ENCODE data around the gene COMT.

Gene COMT

GRCh38 chr22:20008221-20008995 is 66.8 kb downstream of the COMT start:
- no peak overlapping the region for H2AFZ ChIP-seq (ENCODE audit: low read length)
- H4K8ac ChIP-seq (ENCODE audit: low read depth, low read length), result no peak overlapping the region
- H3K4me2 ChIP-seq (ENCODE audit: insufficient read depth, low read length, poor library complexity, severe bottlenecking), result no peak overlapping the region
- peaks cover 5% of the 10 kb centered on the region for H3K79me1 ChIP-seq (ENCODE audit: low read depth, low read length)
- peak overlapping the region; percentile 61 for H2BK15ac ChIP-seq (ENCODE audit: low read length)
- H3K4ac ChIP-seq (ENCODE audit: low read length), result no peak overlapping the region
- H4K91ac ChIP-seq (ENCODE audit: low read depth, low read length, poor library complexity), result no peak overlapping the region
- H3K23ac ChIP-seq (ENCODE audit: low read depth, low read length, poor library complexity), result peak overlapping the region; percentile 62
- H3K36me3 ChIP-seq (replicated peaks in 1 of 2; ENCODE audit: control insufficient read depth in 2 of 2, insufficient read depth in 2 of 2, low read length in 2 of 2), result no peaks in the 10 kb centered on the region
- no peak overlapping the region for H3K4me3 ChIP-seq (ENCODE audit: low read length in 2 of 2)
- H3K9ac ChIP-seq (ENCODE audit: low read depth, low read length, poor library complexity), result no peak overlapping the region
- H2BK120ac ChIP-seq (ENCODE audit: low read depth, low read length), result no peak overlapping the region
- peak overlapping the region; percentile 42 for H3K18ac ChIP-seq (ENCODE audit: low read length)
- H3K4me1 ChIP-seq (ENCODE audit: control insufficient read depth in 2 of 2, insufficient read depth in 1 of 2, low read depth in 1 of 2, low read length in 2 of 2), result peaks cover 3 to 7% of the 10 kb centered on the region in 2 donors
- H3K9me3 ChIP-seq (replicated peaks in 1 of 2; ENCODE audit: control insufficient read depth in 2 of 2, insufficient read depth in 1 of 2, low read depth in 1 of 2, low read length in 2 of 2), result peaks cover 2 to 18% of the 10 kb centered on the region in 2 donors
- no peak overlapping the region for H2AK5ac ChIP-seq (ENCODE audit: low read depth, low read length)
- no peak overlapping the region for H2BK5ac ChIP-seq (ENCODE audit: low read length)
- H2BK12ac ChIP-seq (ENCODE audit: low read length), result peak overlapping the region; percentile 25
- DNase-seq (ENCODE audit: low spot score), result no peak
- no CpG with 5 or more reads among the region's 11 CpGs for WGBS, 2 donors (ENCODE audit: extremely low coverage in 2 of 2, insufficient read length in 2 of 2, insufficient replicate concordance in 1 of 2)
- no peak overlapping the region for H3K14ac ChIP-seq (ENCODE audit: low read length)
- H3K27me3 ChIP-seq (ENCODE audit: control insufficient read depth in 3 of 3, insufficient read depth in 3 of 3, low read depth in 1 of 3, low read length in 3 of 3), result peaks cover 0 to 1% (median 0%) of the 10 kb centered on the region in 3 experiments
- H3K27ac ChIP-seq (replicated peaks; ENCODE audit: low read length), result no peak overlapping the region

GRCh38 chr22:20009018-20009491 is 67.5 kb downstream of the COMT start:
- no peak overlapping the region for H3K27ac ChIP-seq (replicated peaks; ENCODE audit: low read length)
- H3K23ac ChIP-seq (ENCODE audit: low read depth, low read length, poor library complexity), result peak overlapping the region; percentile 62
- H3K14ac ChIP-seq (ENCODE audit: low read length), result no peak overlapping the region
- H3K4me3 ChIP-seq (ENCODE audit: low read length in 2 of 2), result no peak overlapping the region
- H3K4me1 ChIP-seq (ENCODE audit: control insufficient read depth in 2 of 2, insufficient read depth in 1 of 2, low read depth in 1 of 2, low read length in 2 of 2), result peaks cover 3 to 7% of the 10 kb centered on the region in 2 donors
- H3K9ac ChIP-seq (ENCODE audit: low read depth, low read length, poor library complexity), result no peak overlapping the region
- peaks cover 2 to 12% of the 10 kb centered on the region in 2 donors for H3K9me3 ChIP-seq (replicated peaks in 1 of 2; ENCODE audit: control insufficient read depth in 2 of 2, insufficient read depth in 1 of 2, low read depth in 1 of 2, low read length in 2 of 2)
- no peak overlapping the region for H2BK5ac ChIP-seq (ENCODE audit: low read length)
- H3K4me2 ChIP-seq (ENCODE audit: insufficient read depth, low read length, poor library complexity, severe bottlenecking), result no peak overlapping the region
- H4K8ac ChIP-seq (ENCODE audit: low read depth, low read length), result no peak overlapping the region
- H3K4ac ChIP-seq (ENCODE audit: low read length), result no peak overlapping the region
- DNase-seq (ENCODE audit: low spot score), result no peak
- peaks cover 5% of the 10 kb centered on the region for H3K79me1 ChIP-seq (ENCODE audit: low read depth, low read length)
- H2BK12ac ChIP-seq (ENCODE audit: low read length), result no peak overlapping the region
- H4K91ac ChIP-seq (ENCODE audit: low read depth, low read length, poor library complexity), result no peak overlapping the region
- H2BK15ac ChIP-seq (ENCODE audit: low read length), result no peak overlapping the region
- H3K27me3 ChIP-seq (ENCODE audit: control insufficient read depth in 3 of 3, insufficient read depth in 3 of 3, low read depth in 1 of 3, low read length in 3 of 3), result peaks cover 0 to 1% (median 0%) of the 10 kb centered on the region in 3 experiments
- no peak overlapping the region for H2AK5ac ChIP-seq (ENCODE audit: low read depth, low read length)
- H2BK120ac ChIP-seq (ENCODE audit: low read depth, low read length), result no peak overlapping the region
- peak overlapping the region; percentile 3 for H3K18ac ChIP-seq (ENCODE audit: low read length)
- H2AFZ ChIP-seq (ENCODE audit: low read length), result no peak overlapping the region
- no peaks in the 10 kb centered on the region for H3K36me3 ChIP-seq (replicated peaks in 1 of 2; ENCODE audit: control insufficient read depth in 2 of 2, insufficient read depth in 2 of 2, low read length in 2 of 2)
- WGBS, 2 donors (ENCODE audit: extremely low coverage in 2 of 2, insufficient read length in 2 of 2, insufficient replicate concordance in 1 of 2), result no CpG with 5 or more reads among the region's 9 CpGs

DNA sequence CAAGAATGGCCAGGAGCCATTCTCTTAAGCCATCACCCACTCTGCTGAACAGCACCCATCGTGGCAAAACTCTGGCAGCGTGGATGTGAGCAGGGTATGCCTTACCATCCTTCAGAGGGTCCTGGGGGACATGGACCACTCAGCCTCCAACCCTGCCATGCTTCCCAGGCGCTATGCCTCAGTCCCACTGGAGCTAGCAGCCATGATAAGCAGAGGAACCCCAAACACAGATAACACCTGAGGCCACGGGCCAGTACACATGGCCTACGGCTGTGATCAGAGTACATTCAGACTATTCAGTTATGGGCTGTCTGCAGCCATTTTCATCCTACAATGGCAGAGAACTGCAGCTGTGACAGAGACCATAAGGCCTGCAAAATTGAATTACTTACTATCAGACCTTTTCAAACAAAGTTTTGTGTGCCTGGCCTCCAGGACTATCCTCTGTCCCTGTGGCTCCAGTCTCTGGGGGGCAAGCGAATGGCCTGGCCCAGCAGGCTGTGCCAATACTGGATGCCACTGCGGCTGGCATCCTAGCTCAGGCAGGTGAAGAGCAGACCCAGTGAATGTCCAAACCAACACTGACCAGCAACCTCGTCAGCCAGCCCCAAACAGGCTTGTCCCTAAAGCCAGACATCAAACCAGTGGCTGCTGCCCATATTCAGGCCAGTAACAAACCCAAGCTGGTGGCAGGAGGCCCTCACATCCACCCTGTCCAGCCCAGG is 68.2 kb downstream of the COMT start:
- Histone ChIP-seq H3K4ac (ENCODE audit: low read length) (no peak overlapping the region), H2BK120ac (ENCODE audit: low read depth, low read length) (no peak overlapping the region), H2BK12ac (ENCODE audit: low read length) (no peak overlapping the region), H3K14ac (ENCODE audit: low read length) (no peak overlapping the region), H3K9ac (ENCODE audit: low read depth, low read length, poor library complexity) (no peak overlapping the region), H2BK5ac (ENCODE audit: low read length) (no peak overlapping the region), H3K79me1 (ENCODE audit: low read depth, low read length) (peaks cover 5% of the 10 kb centered on the region), H3K36me3 (replicated peaks in 1 of 2; ENCODE audit: control insufficient read depth in 2 of 2, insufficient read depth in 2 of 2, low read length in 2 of 2) (no peaks in the 10 kb centered on the region), H3K4me3 (ENCODE audit: low read length in 2 of 2) (peak overlapping the region in 1 of 2 donors; percentile 10), H4K91ac (ENCODE audit: low read depth, low read length, poor library complexity) (no peak overlapping the region), H3K4me2 (ENCODE audit: insufficient read depth, low read length, poor library complexity, severe bottlenecking) (no peak overlapping the region), H3K9me3 (replicated peaks in 1 of 2; ENCODE audit: control insufficient read depth in 2 of 2, insufficient read depth in 1 of 2, low read depth in 1 of 2, low read length in 2 of 2) (peaks cover 0 to 5% of the 10 kb centered on the region in 2 donors), H3K27ac (replicated peaks; ENCODE audit: low read length) (no peak overlapping the region), H3K23ac (ENCODE audit: low read depth, low read length, poor library complexity) (peak overlapping the region; percentile 62), H2BK15ac (ENCODE audit: low read length) (no peak overlapping the region), H4K8ac (ENCODE audit: low read depth, low read length) (no peak overlapping the region), H3K18ac (ENCODE audit: low read length) (no peak overlapping the region), H2AFZ (ENCODE audit: low read length) (no peak overlapping the region), H3K4me1 (ENCODE audit: control insufficient read depth in 2 of 2, insufficient read depth in 1 of 2, low read depth in 1 of 2, low read length in 2 of 2) (peaks cover 3 to 7% of the 10 kb centered on the region in 2 donors), H2AK5ac (ENCODE audit: low read depth, low read length) (no peak overlapping the region), H3K27me3 (ENCODE audit: control insufficient read depth in 3 of 3, insufficient read depth in 3 of 3, low read depth in 1 of 3, low read length in 3 of 3) (peaks cover 0 to 4% (median 4%) of the 10 kb centered on the region in 3 experiments)
- WGBS, 2 donors (ENCODE audit: extremely low coverage in 2 of 2, insufficient read length in 2 of 2, insufficient replicate concordance in 1 of 2), result no CpG with 5 or more reads among the region's 8 CpGs
- DNase-seq (ENCODE audit: low spot score), result no peak

All from neuronal stem cell (in vitro differentiated cells).